HG02571 (cell line): ENCODE results near the gene TPCN2.

Experiments
- ATAC-seq: cut with Tn5 transposase; IDR thresholded peaks from one replicate; pipeline ENCODE4 v1.9.1; 2021; ENCODE audit warnings: mild to moderate bottlenecking, moderate library complexity; ENCODE audit not compliant: unreplicated experiment

TPCN2 gene

GRCh38 chr11:69010361-69010891 lies 38.3 kb upstream of the TPCN2 start:
- ATAC-seq, result no peak

DNA sequence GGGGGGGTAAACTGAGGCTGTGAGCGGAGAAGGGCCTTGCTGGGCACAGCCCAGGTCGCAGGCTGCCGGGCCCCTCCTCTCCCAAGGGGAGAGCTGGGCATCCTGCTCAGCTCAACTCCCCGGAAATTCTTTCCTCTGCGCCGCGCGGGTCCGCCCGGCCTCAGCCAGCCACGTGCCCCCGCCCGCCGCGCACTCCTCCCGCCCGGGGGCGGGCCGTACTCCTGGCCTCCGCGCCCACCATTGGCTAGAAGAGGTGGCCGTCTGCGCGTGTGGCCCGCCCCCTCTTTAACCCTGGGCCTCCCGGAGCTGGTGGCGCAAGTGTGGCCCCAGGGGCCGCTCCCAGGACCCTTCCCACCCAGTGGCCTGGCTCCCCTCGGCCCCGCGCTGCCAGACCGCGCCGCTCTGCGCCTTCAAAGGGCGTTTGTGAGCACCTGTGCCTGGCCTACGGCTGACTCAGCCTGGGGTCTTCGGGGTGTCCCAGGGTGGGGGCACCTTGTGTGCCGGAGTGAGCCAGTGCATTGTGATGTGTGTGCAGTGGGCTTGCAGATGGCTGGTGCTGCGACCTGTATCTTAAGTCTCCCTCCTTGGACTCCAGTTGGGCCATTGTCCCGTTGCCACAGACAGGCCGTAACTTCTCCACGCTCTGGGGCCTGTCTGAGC lies 37.6 kb upstream of the TPCN2 start:
- ATAC-seq, result no peak

GRCh38 chr11:69011624-69012091 lies 37.1 kb upstream of the TPCN2 start:
- ATAC-seq, result no peak

- ATAC-seq, result no peak
These were observed 36.4 kb upstream of the TPCN2 start for GRCh38 chr11:69012092-69013008.

DNA sequence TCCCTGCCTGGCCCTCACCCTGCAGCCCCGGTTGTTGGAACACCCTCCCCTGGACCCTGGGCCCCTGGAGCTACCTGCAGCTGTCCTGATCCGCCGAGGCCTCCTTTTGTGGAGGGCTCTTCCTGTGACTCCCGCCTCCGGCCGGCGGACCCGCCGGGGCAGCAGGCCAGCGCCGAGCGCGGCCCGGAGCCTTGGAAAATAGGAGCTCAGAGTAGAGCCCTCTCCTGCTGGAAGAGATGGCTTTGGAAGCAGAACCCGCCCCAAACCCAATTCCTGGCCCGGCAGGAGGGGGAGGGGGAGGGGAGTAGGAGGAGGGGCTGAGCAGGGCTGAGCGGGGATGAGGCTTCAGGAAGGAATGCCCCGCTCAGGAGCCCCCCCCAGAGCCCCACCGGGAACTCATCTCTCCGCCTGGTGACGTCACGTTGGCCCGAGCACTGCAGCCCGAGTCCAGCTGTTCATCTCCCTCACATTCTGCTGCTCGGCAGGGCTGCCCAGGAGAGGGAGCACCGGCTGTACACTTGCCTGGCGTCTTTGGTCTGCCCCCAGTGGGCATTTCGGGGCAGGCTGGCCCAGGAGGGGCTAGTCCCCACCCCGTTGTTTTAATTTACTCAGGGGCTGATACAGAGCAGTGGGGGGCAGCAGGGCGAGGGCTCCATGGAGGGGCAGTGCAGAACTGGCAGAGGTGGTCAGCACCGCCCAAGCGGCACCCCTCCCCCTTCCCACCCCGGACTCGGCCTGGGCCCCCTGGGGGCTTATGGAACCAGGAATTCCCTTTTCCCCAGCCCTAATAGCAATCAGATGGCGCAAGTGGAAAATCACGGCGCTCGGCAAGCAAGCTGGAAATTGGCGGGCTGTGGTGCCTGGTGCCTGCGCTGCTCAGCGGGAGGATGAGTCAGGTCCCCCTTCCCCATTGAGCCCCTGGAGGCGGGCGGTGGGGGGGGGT lies 35.5 kb upstream of the TPCN2 start, which contains the start of gene MRGPRF:
Gene MRGPRF, minus strand, starts transcription at position 238 of the 943 bp plus-strand sequence. CDS start 3,345 bp downstream, outside the sequence.
- ATAC-seq, result no peak

GRCh38 chr11:69014084-69014851 lies 34.5 kb upstream of the TPCN2 start:
- ATAC-seq, result no peak

GRCh38 chr11:69014898-69015549 lies 33.7 kb upstream of the TPCN2 start:
- no peak for ATAC-seq

DNA sequence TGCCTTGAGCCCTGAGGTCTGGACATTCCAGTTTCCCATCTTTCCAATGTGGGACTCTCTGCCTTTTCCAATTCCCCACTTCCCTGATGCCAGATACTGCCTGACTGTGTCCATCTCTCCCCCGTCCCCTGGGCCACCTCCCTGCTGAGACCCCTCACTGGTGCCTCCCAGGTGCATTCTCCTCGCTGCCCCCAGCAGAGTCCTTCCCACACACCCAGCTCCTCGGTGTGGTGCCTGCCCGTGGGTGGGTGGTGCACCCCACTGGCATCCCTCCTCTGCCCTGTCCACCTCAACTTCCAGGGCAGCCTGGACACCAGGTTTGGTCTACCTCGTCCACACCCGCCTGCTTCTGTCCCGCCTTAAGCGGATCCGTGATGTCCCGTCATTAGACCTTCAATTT lies 30.8 kb upstream of the TPCN2 start:
- ATAC-seq, result no peak

DNA sequence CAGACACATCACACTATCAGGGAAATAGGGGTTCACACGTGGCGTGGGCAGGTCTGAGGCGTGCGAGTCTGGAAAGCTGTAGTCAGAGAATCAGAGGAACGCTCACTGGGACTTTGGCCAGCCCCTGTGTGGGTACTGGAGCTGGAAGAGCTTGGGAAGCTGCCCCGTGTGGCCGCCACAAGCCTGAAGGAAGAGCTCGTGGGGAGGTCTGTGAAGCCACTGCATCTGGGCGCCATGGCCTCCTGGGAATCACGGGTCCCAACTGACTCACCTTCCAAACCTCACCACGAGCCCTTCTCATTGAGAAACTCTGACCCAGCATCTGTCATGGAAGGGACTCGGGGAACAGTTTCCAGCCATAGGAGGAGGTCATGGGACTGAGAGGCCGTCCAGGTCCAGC lies 29.8 kb upstream of the TPCN2 start:
- ATAC-seq, result no peak

GRCh38 chr11:69022260-69022659 lies 26.5 kb upstream of the TPCN2 start:
- no peak for ATAC-seq

DNA sequence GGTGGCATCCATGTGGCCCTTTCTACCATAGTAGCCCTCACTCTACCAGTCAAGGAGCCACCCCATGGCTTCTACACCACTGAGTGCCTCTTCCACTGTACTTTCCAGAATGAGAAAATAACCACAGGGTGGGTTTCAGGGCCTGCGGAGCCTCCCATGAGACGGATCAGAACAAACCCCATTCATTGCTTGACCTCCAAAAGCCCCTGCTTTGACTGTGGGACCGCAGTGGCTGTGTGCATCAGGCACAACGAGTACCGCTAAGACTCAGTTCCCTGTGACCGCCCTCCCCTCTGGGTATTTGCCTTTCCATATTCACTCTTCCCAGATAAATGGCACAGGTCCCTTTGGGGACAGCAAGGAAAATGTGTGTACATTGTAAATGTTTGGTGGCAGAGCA lies 24.2 kb upstream of the TPCN2 start:
- ATAC-seq, result no peak

DNA sequence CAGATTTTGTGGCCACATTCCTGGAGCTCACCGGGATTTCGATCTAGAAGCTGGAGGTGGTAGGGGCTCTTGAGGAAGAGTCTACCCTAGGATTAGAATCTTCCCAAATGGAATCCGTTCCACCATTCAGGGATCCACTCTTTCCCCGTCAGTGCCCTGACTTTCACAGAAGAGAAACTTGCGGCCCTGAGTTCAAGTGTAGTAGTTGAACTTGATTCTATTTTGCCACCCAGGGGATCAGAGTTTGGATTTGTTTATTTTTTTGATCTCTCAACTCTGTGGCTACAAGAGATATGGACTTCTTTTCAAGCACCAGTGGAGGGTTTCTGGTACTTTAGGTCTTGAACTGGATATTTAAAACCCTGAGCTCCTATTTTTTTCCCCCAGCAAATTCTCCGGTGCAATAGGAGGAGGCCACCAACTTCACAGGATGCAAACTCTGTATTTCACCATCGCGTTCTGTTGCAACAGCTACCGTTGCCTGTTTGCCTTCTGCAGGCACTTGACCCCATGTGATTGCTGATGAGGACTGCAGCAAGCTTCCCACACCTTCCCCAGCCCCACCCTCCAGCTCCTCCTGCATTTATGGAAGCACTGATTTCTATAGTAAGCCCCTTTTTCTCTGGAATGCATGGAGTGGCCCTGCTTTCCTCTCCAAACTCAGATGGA lies 20.9 kb upstream of the TPCN2 start:
- ATAC-seq, result no peak

DNA sequence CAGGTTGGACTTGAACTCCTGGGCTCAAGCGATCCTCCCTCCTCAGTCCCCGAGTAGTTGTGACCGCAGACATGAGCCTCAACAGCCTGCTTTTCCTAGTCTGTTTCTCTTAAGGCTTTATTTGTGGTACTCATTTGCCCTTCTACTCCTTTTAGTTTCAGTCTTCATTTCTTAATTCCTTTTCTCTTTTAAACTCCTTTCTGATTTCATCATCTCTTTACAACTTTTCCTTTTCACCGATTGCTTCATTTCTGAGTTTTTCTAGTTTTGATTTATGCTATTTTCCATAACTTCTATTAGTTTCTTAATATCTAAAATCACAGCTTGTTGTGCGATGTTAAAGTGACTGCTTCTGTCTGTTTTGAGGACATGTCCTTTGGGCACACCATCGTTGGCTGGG lies 18.4 kb upstream of the TPCN2 start:
- ATAC-seq, result no peak

- no peak for ATAC-seq
These were observed 15.9 kb upstream of the TPCN2 start for GRCh38 chr11:69032833-69033232.

- no peak for ATAC-seq
These were observed 15.3 kb upstream of the TPCN2 start for GRCh38 chr11:69033431-69033830.

- no peak for ATAC-seq
These were observed 14.4 kb upstream of the TPCN2 start for GRCh38 chr11:69034123-69034867.

GRCh38 chr11:69035150-69035945 lies 13.4 kb upstream of the TPCN2 start:
- no peak for ATAC-seq
